Kidney epithelial cell (primary cell): ENCODE data around the gene IRF7. TPM values are rescaled to one million over a fixed set of nuclear protein-coding genes. Genes with fewer than 3 reads are reported as not detected.

Experiments
- DNase-seq: peaks from one replicate; pipeline ENCODE4 v3.0.0-alpha.2; 2010; ENCODE audit warnings: low read depth
- H3K27me3 ChIP-seq: 2 replicates; pipeline ENCODE4 v1.6.0; 2011; ENCODE audit warnings: low read length; ENCODE audit not compliant: control insufficient read depth, insufficient read depth
- H3K36me3 ChIP-seq: 2 replicates; pipeline ENCODE4 v1.5.1; 2011; ENCODE audit warnings: low read length; ENCODE audit not compliant: control insufficient read depth, insufficient read depth
- H3K4me3 ChIP-seq: 2 replicates; pipeline ENCODE4 v1.5.1; 2011; ENCODE audit warnings: low read depth, mild to moderate bottlenecking, control low read depth, low read length
- total RNA-seq: library from RNA; depleted of rRNA; stranded (reverse); fragments of >200 nt; gene quantifications from 2 replicates; pipeline ENCODE4 v1.2.3, GENCODE V29; 2015
- TF ChIP-seq, protein P1 (sequence below): IDR thresholded peaks from 2 replicates; pipeline ENCODE4 v1.5.1; 2011; ENCODE audit warnings: mild to moderate bottlenecking, moderate library complexity, low read length, control low read depth, inconsistent platforms; ENCODE audit not compliant: insufficient read depth, poor library complexity, severe bottlenecking

IRF7 gene
- total RNA-seq, 1 donor from 2014 or later: 60.2 TPM

- TF ChIP-seq, protein P1, sequence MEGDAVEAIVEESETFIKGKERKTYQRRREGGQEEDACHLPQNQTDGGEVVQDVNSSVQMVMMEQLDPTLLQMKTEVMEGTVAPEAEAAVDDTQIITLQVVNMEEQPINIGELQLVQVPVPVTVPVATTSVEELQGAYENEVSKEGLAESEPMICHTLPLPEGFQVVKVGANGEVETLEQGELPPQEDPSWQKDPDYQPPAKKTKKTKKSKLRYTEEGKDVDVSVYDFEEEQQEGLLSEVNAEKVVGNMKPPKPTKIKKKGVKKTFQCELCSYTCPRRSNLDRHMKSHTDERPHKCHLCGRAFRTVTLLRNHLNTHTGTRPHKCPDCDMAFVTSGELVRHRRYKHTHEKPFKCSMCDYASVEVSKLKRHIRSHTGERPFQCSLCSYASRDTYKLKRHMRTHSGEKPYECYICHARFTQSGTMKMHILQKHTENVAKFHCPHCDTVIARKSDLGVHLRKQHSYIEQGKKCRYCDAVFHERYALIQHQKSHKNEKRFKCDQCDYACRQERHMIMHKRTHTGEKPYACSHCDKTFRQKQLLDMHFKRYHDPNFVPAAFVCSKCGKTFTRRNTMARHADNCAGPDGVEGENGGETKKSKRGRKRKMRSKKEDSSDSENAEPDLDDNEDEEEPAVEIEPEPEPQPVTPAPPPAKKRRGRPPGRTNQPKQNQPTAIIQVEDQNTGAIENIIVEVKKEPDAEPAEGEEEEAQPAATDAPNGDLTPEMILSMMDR: no peak
- Histone ChIP-seq H3K36me3 (no peaks in the 10 kb centered on the region), H3K4me3 (no peak overlapping the region), H3K27me3 (peaks cover 27% of the 10 kb centered on the region)
- no peak for DNase-seq
Observed at GRCh38 chr11:620201-620600, 4.5 kb upstream of the IRF7 start.

DNA sequence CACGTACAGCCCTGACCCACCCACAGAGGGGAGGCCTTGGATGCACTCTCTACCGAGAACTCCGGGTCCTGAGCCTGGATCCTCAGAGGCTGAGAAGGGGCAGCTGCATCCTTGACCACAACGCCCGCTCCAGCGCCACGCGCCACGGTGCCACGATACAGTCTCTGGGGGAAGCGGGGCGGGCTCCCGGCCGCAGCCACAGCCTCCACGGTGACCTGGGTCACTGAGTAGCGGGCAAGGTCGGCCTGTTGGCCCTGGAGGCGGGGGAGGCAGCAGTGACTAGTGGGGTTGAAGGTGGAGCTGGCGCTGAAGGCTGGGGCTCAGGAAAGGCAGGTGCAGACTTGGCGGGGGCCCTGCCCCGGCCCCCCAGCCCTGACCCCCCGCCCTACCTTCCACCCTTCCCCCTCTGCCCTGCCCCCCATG is 3.9 kb upstream of the IRF7 start:
- peaks cover 21% of the 10 kb centered on the region for H3K27me3 ChIP-seq
- no peaks in the 10 kb centered on the region for H3K36me3 ChIP-seq
- DNase-seq: no peak
- H3K4me3 ChIP-seq: no peak overlapping the region
- TF ChIP-seq, protein P1: no peak

GRCh38 chr11:618856-619627 is 3.3 kb upstream of the IRF7 start:
- DNase-seq: no peak
- H3K27me3 ChIP-seq: peaks cover 15% of the 10 kb centered on the region
- H3K36me3 ChIP-seq: no peaks in the 10 kb centered on the region
- H3K4me3 ChIP-seq: no peak overlapping the region
- TF ChIP-seq, protein P1: no peak

GRCh38 chr11:617912-618682 is 2.3 kb upstream of the IRF7 start:
- Histone ChIP-seq H3K36me3 (no peaks in the 10 kb centered on the region), H3K27me3 (peaks cover 9% of the 10 kb centered on the region), H3K4me3 (no peak overlapping the region)
- no peak for DNase-seq
- TF ChIP-seq, protein P1: no peak

- DNase-seq: no peak
- TF ChIP-seq, protein P1: no peak
- Histone ChIP-seq H3K36me3 (no peaks in the 10 kb centered on the region), H3K4me3 (no peak overlapping the region), H3K27me3 (peaks cover 9% of the 10 kb centered on the region)
Observed at GRCh38 chr11:617199-617911, 1.6 kb upstream of the IRF7 start.
